HEK293 (cell line): ENCODE measurements around the gene BRSK1.

ENCODE experiments used
- CTCF ChIA-PET: fragments of 350-600 bp; formaldehyde crosslinking; extraction: SDS; loops from one replicate; lab custom pipeline; 2021; ENCODE audit warnings: antibody characterized with exemption; lab: Yijun Ruan, JAX
- POLR2A ChIA-PET: fragments of 300-600 bp; formaldehyde crosslinking; extraction: SDS; loops from one replicate; lab custom pipeline; 2020; ENCODE audit warnings: antibody characterized with exemption, inconsistent platforms; lab: Yijun Ruan, JAX
- H3K27ac ChIP-seq: fragments of 200-500 bp; sonication (Bioruptor generic); 2 replicates; pipeline ENCODE4 v1.5.1; 2014; ENCODE audit warnings: low read depth, low read length, control low read depth, inconsistent platforms; ENCODE audit errors: extremely low read depth
- H3K36me3 ChIP-seq, 2 experiments: fragments of 200-500 bp in 1 of 2; sonication (Bioruptor generic) in 1 of 2; 1 replicate in 1 of 2; 2 replicates in 1 of 2; pipeline ENCODE4 v1.5.1; 2014 to 2017; ENCODE audit warnings: inconsistent platforms in 2 of 2, low read length in 2 of 2; ENCODE audit not compliant: control insufficient read depth in 2 of 2, insufficient read depth in 1 of 2
- H3K4me1 ChIP-seq: fragments of 200-500 bp; sonication (Bioruptor generic); 2 replicates; pipeline ENCODE4 v1.5.1; 2014; ENCODE audit warnings: mild to moderate bottlenecking, low read length, inconsistent platforms; ENCODE audit not compliant: control insufficient read depth, insufficient read depth
- H3K4me3 ChIP-seq: 2 replicates; pipeline ENCODE4 v1.5.1; 2011; ENCODE audit warnings: low read depth, mild to moderate bottlenecking, control low read depth, low read length, moderate library complexity
- H3K9me3 ChIP-seq: fragments of 200-500 bp; sonication (Bioruptor generic); 2 replicates; pipeline ENCODE4 v1.5.1; 2014; ENCODE audit warnings: low read depth, low read length, inconsistent platforms; ENCODE audit not compliant: control insufficient read depth, insufficient read depth
- YY2 ChIP-seq: fragments of 450-650 bp; formaldehyde crosslinking; IDR thresholded peaks from 2 replicates; pipeline ENCODE4 v1.5.1; 2016; ENCODE audit warnings: missing biosample characterization, missing genetic modification characterization
- ZNF211 ChIP-seq: fragments of 450-650 bp; formaldehyde crosslinking; IDR thresholded peaks from 2 replicates; pipeline ENCODE4 v1.5.1; 2016; ENCODE audit warnings: low read depth, missing biosample characterization, missing genetic modification characterization
- ZNF530 ChIP-seq: fragments of 450-650 bp; formaldehyde crosslinking; IDR thresholded peaks from 2 replicates; pipeline ENCODE4 v1.5.1; 2016; ENCODE audit warnings: low read depth, missing biosample characterization, missing genetic modification characterization
- ZNF596 ChIP-seq: fragments of 450-650 bp; IDR thresholded peaks from 2 replicates; pipeline ENCODE4 v1.5.0; 2018; ENCODE audit warnings: missing biosample characterization, mild to moderate bottlenecking, missing genetic modification characterization, moderate library complexity
- ZNF664 ChIP-seq: fragments of 450-650 bp; formaldehyde crosslinking; IDR thresholded peaks from 2 replicates; pipeline ENCODE4 v1.5.1; 2016; ENCODE audit warnings: missing biosample characterization, missing genetic modification characterization
- TF ChIP-seq, protein P1 (sequence below): fragments of 450-650 bp; formaldehyde crosslinking; IDR thresholded peaks from 2 replicates; pipeline ENCODE4 v1.5.1; 2016; ENCODE audit warnings: missing biosample characterization, missing genetic modification characterization
- TF ChIP-seq, protein P2 (sequence below): sonication (generic); formaldehyde crosslinking; IDR thresholded peaks from 2 replicates; pipeline ENCODE4 v1.8.1; 2022; ENCODE audit warnings: mild to moderate bottlenecking, moderate library complexity, missing genetic modification reagents
- TF ChIP-seq, protein P3 (sequence below): fragments of 450-650 bp; formaldehyde crosslinking; IDR thresholded peaks from 2 replicates; pipeline ENCODE4 v1.5.1; 2016; ENCODE audit warnings: missing biosample characterization, missing genetic modification characterization
- TF ChIP-seq, protein P4 (sequence below): fragments of 450-650 bp; formaldehyde crosslinking; IDR thresholded peaks from 2 replicates; pipeline ENCODE4 v1.5.1; 2016; ENCODE audit warnings: missing biosample characterization, missing genetic modification characterization
- TF ChIP-seq, protein P5 (sequence below): fragments of 450-650 bp; formaldehyde crosslinking; IDR thresholded peaks from 2 replicates; pipeline ENCODE4 v1.5.1; 2016; ENCODE audit warnings: missing biosample characterization, missing genetic modification characterization
- TF ChIP-seq, protein P6 (sequence below): fragments of 450-650 bp; formaldehyde crosslinking; conservative IDR thresholded peaks from 2 replicates; pipeline ENCODE4 v1.5.1; 2016; ENCODE audit warnings: low read depth, missing biosample characterization, missing genetic modification characterization

The BRSK1 gene

DNA sequence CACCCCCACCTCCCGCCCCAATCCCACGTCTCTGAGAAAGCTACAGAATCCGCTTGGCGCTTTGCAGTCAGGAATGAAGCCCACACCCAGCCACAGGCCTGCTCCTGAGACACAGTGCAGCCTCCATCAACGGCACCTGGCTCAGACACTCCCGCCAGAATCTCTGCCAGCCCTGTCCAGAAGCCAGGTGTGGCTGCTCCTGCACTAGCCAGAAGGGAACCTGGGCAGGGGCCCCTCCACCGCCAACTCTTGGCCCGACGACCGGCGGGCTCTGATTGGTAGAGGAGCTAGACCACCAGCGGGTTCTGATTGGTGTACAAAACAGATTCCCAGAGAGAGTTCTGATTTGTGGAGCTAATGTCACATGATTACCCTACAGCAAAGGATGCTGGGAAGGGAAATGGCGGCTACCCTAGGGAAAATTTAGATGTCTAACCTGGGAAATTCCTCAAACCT is 22.1 kb upstream of the BRSK1 start:
- peaks cover 0 to 14% of the 10 kb centered on the region in 2 experiments; a peak in 1 of 3 replicates for H3K36me3 ChIP-seq
- H3K4me1 ChIP-seq = peaks cover 12% of the 10 kb centered on the region
- H3K4me3 ChIP-seq = no peak overlapping the region
- no peaks in the 10 kb centered on the region for H3K9me3 ChIP-seq
- CTCF ChIA-PET = interaction anchor here (0.6 to 1.1 kb wide), 4 partner anchors 95 to 505 kb away, joined by 3 to 4 read pairs (median 3); no protein-coding TSS in a partner anchor
- no peak overlapping the region for H3K27ac ChIP-seq
- TF ChIP-seq ZNF596 (tag by site-specific recombination) = no peak
- TF ChIP-seq YY2 (tag by site-specific recombination) = peak; percentile 25; the same call in 1 of the 2 replicates
- TF ChIP-seq ZNF530 (tag by site-specific recombination) = no peak
- POLR2A ChIA-PET = interaction anchor here (0.6 to 4.0 kb wide), 4 partner anchors 17 to 146 kb away, joined by 3 to 25 read pairs (median 6); partner anchors contain the start of genes HSPBP1, KMT5C and UBE2S

DNA sequence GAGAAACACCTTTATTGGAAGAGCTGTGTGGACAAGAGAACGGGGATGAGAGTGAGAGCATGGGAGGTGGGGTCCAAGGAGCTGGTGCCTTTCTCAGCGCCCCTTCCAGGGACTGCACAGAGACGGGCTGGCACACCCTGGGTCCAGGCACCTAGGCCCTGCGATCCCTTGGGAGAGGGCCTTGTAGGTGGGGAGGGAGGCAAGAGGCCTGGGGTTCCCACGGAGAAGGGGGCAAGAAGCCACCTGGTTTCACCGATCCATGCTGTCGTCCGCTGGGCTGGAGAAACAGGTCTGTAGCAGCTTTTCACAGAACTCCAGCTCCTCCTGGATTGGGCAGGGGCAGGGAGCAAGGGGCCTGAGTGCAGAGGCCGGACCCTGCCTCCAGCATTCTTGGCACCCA is 21.4 kb upstream of the BRSK1 start:
- Histone ChIP-seq H3K4me3 (no peak overlapping the region), H3K36me3 (peaks cover 0 to 8% of the 10 kb centered on the region in 2 experiments; a peak in 2 of 3 replicates), H3K27ac (no peak overlapping the region), H3K9me3 (no peaks in the 10 kb centered on the region), H3K4me1 (peaks cover 7% of the 10 kb centered on the region; the same call in 1 of the 2 replicates)
- ChIA-PET CTCF (interaction anchor here (0.6 kb wide), 1 partner anchor 96 kb away, joined by 3 read pairs; no protein-coding TSS in a partner anchor), POLR2A (interaction anchor here (0.6 to 4.0 kb wide), 5 partner anchors 16 to 157 kb away, joined by 3 to 25 read pairs (median 4); partner anchors contain the start of genes HSPBP1, KMT5C and UBE2S)
- TF ChIP-seq, protein P1, sequence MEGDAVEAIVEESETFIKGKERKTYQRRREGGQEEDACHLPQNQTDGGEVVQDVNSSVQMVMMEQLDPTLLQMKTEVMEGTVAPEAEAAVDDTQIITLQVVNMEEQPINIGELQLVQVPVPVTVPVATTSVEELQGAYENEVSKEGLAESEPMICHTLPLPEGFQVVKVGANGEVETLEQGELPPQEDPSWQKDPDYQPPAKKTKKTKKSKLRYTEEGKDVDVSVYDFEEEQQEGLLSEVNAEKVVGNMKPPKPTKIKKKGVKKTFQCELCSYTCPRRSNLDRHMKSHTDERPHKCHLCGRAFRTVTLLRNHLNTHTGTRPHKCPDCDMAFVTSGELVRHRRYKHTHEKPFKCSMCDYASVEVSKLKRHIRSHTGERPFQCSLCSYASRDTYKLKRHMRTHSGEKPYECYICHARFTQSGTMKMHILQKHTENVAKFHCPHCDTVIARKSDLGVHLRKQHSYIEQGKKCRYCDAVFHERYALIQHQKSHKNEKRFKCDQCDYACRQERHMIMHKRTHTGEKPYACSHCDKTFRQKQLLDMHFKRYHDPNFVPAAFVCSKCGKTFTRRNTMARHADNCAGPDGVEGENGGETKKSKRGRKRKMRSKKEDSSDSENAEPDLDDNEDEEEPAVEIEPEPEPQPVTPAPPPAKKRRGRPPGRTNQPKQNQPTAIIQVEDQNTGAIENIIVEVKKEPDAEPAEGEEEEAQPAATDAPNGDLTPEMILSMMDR (tag by site-specific recombination) = no peak
- TF ChIP-seq ZNF211 (no peak), ZNF664 (no peak)
- TF ChIP-seq, protein P2, sequence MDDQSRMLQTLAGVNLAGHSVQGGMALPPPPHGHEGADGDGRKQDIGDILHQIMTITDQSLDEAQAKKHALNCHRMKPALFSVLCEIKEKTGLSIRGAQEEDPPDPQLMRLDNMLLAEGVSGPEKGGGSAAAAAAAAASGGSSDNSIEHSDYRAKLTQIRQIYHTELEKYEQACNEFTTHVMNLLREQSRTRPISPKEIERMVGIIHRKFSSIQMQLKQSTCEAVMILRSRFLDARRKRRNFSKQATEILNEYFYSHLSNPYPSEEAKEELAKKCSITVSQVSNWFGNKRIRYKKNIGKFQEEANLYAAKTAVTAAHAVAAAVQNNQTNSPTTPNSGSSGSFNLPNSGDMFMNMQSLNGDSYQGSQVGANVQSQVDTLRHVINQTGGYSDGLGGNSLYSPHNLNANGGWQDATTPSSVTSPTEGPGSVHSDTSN (CRISPR knock-in tag) = no peak
- TF ChIP-seq, protein P3, sequence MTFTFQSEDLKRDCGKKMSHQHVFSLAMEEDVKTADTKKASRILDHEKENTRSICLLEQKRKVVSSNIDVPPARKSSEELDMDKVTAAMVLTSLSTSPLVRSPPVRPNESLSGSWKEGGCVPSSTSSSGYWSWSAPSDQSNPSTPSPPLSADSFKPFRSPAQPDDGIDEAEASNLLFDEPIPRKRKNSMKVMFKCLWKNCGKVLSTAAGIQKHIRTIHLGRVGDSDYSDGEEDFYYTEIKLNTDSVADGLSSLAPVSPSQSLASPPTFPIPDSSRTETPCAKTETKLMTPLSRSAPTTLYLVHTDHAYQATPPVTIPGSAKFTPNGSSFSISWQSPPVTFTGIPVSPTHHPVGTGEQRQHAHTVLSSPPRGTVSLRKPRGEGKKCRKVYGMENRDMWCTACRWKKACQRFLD (tag by site-specific recombination) = no peak

DNA sequence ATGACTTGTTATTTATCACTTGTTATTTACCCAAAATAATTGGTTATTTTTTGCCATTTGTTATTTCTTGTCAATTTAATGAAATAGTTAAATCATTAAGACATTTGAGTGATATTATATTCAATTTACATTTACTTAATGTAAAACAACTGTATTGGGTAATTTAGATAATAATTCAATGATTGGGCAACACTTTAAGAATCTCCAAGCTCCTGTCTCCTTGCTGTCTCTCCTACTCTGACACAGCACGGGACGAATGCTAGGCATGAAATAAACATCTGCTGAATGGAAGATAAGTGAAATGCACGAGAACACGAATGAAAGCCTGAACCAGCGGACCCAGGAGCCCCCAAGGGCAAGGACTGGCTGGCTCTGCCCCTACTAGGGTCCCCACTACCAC is 19.3 kb upstream of the BRSK1 start:
- POLR2A ChIA-PET = no interaction called here
- Histone ChIP-seq H3K27ac (no peak overlapping the region), H3K4me3 (no peak overlapping the region), H3K9me3 (no peaks in the 10 kb centered on the region), H3K4me1 (peaks cover 6% of the 10 kb centered on the region; the same call in 1 of the 2 replicates), H3K36me3 (peaks cover 0 to 13% of the 10 kb centered on the region in 2 experiments; a peak in 2 of 3 replicates)
- CTCF ChIA-PET = interaction anchor here (0.6 kb wide), 1 partner anchor 30 kb away, joined by 3 read pairs; no protein-coding TSS in a partner anchor
- TF ChIP-seq, protein P4, sequence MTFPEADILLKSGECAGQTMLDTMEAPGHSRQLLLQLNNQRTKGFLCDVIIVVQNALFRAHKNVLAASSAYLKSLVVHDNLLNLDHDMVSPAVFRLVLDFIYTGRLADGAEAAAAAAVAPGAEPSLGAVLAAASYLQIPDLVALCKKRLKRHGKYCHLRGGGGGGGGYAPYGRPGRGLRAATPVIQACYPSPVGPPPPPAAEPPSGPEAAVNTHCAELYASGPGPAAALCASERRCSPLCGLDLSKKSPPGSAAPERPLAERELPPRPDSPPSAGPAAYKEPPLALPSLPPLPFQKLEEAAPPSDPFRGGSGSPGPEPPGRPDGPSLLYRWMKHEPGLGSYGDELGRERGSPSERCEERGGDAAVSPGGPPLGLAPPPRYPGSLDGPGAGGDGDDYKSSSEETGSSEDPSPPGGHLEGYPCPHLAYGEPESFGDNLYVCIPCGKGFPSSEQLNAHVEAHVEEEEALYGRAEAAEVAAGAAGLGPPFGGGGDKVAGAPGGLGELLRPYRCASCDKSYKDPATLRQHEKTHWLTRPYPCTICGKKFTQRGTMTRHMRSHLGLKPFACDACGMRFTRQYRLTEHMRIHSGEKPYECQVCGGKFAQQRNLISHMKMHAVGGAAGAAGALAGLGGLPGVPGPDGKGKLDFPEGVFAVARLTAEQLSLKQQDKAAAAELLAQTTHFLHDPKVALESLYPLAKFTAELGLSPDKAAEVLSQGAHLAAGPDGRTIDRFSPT (tag by site-specific recombination) = no peak
- TF ChIP-seq, protein P5, sequence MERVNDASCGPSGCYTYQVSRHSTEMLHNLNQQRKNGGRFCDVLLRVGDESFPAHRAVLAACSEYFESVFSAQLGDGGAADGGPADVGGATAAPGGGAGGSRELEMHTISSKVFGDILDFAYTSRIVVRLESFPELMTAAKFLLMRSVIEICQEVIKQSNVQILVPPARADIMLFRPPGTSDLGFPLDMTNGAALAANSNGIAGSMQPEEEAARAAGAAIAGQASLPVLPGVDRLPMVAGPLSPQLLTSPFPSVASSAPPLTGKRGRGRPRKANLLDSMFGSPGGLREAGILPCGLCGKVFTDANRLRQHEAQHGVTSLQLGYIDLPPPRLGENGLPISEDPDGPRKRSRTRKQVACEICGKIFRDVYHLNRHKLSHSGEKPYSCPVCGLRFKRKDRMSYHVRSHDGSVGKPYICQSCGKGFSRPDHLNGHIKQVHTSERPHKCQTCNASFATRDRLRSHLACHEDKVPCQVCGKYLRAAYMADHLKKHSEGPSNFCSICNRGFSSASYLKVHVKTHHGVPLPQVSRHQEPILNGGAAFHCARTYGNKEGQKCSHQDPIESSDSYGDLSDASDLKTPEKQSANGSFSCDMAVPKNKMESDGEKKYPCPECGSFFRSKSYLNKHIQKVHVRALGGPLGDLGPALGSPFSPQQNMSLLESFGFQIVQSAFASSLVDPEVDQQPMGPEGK (tag by site-specific recombination) = no peak
- TF ChIP-seq, protein P6, sequence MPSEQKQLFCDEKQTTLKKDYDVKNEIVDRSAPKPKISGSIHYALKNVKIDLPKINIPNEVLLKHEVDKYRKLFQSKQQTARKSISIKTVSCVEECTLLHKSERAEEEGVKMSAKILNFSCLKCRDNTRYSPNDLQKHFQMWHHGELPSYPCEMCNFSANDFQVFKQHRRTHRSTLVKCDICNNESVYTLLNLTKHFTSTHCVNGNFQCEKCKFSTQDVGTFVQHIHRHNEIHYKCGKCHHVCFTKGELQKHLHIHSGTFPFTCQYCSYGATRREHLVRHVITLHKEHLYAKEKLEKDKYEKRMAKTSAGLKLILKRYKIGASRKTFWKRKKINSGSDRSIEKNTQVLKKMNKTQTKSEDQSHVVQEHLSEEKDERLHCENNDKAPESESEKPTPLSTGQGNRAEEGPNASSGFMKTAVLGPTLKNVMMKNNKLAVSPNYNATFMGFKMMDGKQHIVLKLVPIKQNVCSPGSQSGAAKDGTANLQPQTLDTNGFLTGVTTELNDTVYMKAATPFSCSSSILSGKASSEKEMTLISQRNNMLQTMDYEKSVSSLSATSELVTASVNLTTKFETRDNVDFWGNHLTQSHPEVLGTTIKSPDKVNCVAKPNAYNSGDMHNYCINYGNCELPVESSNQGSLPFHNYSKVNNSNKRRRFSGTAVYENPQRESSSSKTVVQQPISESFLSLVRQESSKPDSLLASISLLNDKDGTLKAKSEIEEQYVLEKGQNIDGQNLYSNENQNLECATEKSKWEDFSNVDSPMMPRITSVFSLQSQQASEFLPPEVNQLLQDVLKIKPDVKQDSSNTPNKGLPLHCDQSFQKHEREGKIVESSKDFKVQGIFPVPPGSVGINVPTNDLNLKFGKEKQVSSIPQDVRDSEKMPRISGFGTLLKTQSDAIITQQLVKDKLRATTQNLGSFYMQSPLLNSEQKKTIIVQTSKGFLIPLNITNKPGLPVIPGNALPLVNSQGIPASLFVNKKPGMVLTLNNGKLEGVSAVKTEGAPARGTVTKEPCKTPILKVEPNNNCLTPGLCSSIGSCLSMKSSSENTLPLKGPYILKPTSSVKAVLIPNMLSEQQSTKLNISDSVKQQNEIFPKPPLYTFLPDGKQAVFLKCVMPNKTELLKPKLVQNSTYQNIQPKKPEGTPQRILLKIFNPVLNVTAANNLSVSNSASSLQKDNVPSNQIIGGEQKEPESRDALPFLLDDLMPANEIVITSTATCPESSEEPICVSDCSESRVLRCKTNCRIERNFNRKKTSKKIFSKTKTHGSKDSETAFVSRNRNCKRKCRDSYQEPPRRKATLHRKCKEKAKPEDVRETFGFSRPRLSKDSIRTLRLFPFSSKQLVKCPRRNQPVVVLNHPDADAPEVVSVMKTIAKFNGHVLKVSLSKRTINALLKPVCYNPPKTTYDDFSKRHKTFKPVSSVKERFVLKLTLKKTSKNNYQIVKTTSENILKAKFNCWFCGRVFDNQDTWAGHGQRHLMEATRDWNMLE (tag by site-specific recombination) = no peak
